ENCODE results near the gene NANOS2. TPM values are rescaled to one million over a fixed set of nuclear protein-coding genes. Genes with fewer than 3 reads are reported as not detected.
A peak's percentile ranks its signal among the peaks of the same experiment; 100 is the strongest.

The NANOS2 gene
- total RNA-seq, 4 donors from 2014 or later, result not detected

DNA sequence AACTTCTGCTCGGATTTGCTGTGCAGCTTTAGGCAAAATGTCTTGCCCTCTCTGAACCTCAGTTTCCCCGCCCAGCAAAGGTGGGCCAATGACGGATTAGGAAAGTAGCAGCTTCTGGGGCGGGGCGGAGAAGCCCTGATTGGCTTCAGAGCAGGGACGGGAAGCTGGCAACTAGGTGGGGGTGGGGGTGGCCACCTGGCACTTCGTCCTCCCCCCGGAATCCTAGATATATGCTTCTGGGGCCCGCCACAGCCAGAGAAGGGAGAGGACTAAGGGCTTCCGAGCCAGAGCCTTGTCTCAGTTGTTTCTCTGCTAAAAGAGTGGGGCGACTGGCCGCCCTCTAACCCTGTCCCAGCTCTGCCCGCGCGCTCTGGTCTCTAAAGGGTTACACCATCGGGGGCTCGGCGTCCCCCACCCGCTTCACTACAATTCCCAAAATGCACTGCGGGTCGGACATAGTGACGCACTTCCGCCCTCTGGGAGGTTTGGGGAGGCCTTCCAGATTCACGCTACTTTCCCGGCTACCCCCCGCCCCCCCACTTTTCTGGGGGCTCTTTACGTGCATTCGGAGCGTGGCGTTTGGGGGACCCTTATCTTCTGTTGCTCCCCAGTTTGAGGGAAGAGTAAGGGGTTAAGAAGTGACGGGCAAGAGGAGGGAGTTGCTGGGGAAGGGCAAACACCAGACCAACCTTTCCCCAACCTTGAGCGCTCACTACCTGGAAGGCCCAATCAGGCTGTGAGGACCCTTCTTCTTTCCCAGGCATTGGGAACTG is 28.0 kb downstream of the NANOS2 start:
- in situ Hi-C loops (cut with MboI; ENCODE audit: low pct_ligation_motif_present in 1 of 4, low pct_unique_long_range_greater_than_20kb in 1 of 4, low sequenced_read_pairs in 3 of 4) (no loop called here), intact Hi-C loops (cut with DNase I; ENCODE audit: low total_unique reads) (no loop called here)
- Histone ChIP-seq H3K9me3 (no peaks in the 10 kb centered on the region), H3K36me3 (no peaks in the 10 kb centered on the region), H3K4me3 (peak overlapping the region; percentile 42 to 83 (median 64)), H3K27ac (peak overlapping the region; percentile 87 to 92 (median 90)), H3K27me3 (no peaks in the 10 kb centered on the region), H3K4me1 (peaks cover 36 to 45% (median 38%) of the 10 kb centered on the region in 4 donors)
- TF ChIP-seq POLR2AphosphoS5 (IDR thresholded peaks at IDR 0.05) (peak; percentile 67 to 79 (median 77)), POLR2A (IDR thresholded peaks at IDR 0.05) (peak; percentile 66)
- TF ChIP-seq, protein P1, sequence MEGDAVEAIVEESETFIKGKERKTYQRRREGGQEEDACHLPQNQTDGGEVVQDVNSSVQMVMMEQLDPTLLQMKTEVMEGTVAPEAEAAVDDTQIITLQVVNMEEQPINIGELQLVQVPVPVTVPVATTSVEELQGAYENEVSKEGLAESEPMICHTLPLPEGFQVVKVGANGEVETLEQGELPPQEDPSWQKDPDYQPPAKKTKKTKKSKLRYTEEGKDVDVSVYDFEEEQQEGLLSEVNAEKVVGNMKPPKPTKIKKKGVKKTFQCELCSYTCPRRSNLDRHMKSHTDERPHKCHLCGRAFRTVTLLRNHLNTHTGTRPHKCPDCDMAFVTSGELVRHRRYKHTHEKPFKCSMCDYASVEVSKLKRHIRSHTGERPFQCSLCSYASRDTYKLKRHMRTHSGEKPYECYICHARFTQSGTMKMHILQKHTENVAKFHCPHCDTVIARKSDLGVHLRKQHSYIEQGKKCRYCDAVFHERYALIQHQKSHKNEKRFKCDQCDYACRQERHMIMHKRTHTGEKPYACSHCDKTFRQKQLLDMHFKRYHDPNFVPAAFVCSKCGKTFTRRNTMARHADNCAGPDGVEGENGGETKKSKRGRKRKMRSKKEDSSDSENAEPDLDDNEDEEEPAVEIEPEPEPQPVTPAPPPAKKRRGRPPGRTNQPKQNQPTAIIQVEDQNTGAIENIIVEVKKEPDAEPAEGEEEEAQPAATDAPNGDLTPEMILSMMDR (IDR thresholded peaks at IDR 0.05), result no peak
- WGBS, 2 donors (ENCODE audit: low coverage in 1 of 2), result 1% methylated on average over 30 of the region's 32 CpGs; no CpG with 5 or more reads in 1 of the 2 donors
- DNase-seq, result peak; percentile 93

DNA sequence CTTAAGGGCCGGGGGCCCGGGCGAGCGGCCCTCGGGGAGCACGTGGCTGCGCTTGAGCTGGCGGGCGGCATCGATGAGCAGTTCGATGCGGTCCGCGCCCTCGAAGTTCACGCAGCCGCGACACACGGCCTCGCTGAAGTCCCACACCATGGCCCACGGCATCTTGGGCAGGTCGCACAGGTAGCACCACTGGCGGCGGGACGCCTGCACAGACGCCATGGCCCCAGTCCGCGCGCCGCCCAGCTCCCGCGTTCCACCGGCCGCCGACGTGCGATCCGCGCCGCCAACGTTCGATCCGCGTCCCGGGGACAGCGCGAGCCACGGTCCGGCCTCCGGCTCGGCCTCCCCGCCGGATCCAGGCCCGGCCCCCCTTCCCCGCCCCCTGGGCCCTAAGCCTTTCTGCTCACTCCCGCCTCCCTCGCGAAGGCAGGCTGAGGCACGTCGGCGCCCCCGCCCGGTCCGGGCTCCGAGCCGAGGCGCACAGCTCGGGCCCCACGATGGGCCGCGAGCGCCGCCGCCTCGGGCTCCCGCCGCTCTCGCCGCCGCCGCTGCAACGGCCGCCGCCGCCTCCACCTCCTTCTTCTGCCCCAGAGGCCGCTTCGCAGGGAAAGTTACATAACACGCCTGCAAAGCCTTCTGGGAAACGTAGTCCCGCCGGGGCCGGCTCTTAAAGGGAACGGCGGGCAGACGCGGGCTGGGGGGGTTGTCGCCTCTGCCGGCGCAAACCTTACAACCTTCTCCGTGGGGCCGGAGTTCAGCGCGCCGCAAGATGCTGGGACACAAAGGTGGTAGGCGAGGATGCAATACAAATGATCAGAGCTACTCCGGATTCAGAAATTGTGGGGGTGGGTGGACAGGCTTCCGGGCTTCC is 28.8 kb downstream of the NANOS2 start, which contains the start of gene IRF2BP1:
Gene IRF2BP1 (minus strand): TSS at position 586 of the 871 bp plus-strand sequence. CDS start 367 bp downstream, at position 219.
- TF ChIP-seq, protein P1 (IDR thresholded peaks at IDR 0.05), result peak in 1 of 5 experiments; percentile 3
- TF ChIP-seq POLR2A (IDR thresholded peaks at IDR 0.05) (no peak), POLR2AphosphoS5 (IDR thresholded peaks at IDR 0.05) (peak; percentile 74 to 88 (median 82))
- no peaks in the 10 kb centered on the region for H3K27me3 ChIP-seq
- intact Hi-C loops (cut with DNase I; ENCODE audit: low total_unique reads), result no loop called here
- WGBS, 2 donors (ENCODE audit: low coverage in 1 of 2), result 1% methylated on average over 61 of the region's 107 CpGs; no CpG with 5 or more reads in 1 of the 2 donors
- peak within 1 kb of the TSS; percentile 87 to 92 (median 90) for H3K27ac ChIP-seq
- no peaks in the 10 kb centered on the region for H3K9me3 ChIP-seq
- H3K4me3 ChIP-seq, result peak within 1 kb of the TSS; percentile 61 to 83 (median 66)
- in situ Hi-C loops (cut with MboI; ENCODE audit: low pct_ligation_motif_present in 1 of 4, low pct_unique_long_range_greater_than_20kb in 1 of 4, low sequenced_read_pairs in 3 of 4), result no loop called here
- no peaks in the 10 kb centered on the region for H3K36me3 ChIP-seq
- peaks cover 38 to 52% (median 44%) of the 10 kb centered on the region in 4 donors for H3K4me1 ChIP-seq
- DNase-seq, result peak; percentile 94

DNA sequence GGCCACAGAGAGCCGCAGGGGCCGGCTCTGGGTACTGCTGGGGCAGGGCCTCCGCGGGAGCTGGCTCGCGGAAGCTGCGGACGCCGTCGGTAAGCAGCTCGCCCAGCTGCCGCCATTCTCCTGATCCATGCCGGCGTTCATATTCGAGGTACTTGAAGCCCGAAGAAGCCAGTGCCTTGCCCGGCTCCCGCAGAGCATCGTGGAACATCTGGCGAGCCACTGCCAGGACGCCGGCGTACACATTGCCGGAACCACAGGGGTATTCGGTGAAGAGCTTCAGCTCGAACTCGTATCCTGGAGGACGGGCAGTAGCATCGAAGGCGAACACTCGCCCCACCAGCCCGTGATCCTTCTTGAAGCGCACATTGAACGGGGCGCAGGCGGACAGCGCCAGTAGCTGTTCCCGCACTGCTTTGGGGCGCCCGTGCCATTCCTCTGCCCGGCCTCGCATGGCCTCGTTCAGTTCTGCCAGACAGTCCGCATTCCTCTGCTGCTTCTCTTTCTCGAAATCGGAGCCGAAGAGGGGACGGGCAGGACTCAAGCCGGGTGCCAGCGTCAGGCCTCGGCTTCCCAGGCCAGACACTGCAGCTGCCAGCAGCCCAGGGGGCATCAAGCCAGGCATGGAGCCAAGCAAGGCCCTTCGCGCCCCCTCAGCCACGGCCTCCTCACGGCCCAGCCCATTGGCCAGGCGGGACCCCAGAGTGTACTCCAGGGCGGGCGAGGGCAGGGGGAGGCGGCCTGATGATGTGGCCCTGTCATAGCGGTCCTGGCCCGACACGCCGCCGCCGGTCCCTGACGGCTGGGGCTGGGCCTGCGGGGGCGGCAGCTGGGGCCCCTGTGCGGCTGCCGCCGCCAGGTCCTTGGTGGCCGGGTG is 29.7 kb downstream of the NANOS2 start:
- Histone ChIP-seq H3K27me3 (no peaks in the 10 kb centered on the region), H3K4me1 (peaks cover 38 to 52% (median 44%) of the 10 kb centered on the region in 4 donors), H3K27ac (peak overlapping the region; percentile 87 to 92 (median 90)), H3K36me3 (no peaks in the 10 kb centered on the region), H3K9me3 (no peaks in the 10 kb centered on the region), H3K4me3 (peak overlapping the region; percentile 61 to 83 (median 66))
- TF ChIP-seq, protein P1 (IDR thresholded peaks at IDR 0.05), result no peak
- TF ChIP-seq POLR2AphosphoS5 (IDR thresholded peaks at IDR 0.05), result no peak
- TF ChIP-seq EP300 (IDR thresholded peaks at IDR 0.05; ENCODE audit: low read depth), result no peak
- no peak for TF ChIP-seq POLR2A (IDR thresholded peaks at IDR 0.05)
- in situ Hi-C loops (cut with MboI; ENCODE audit: low pct_ligation_motif_present in 1 of 4, low pct_unique_long_range_greater_than_20kb in 1 of 4, low sequenced_read_pairs in 3 of 4), result no loop called here
- 69% methylated on average over 66 of the region's 72 CpGs; no CpG with 5 or more reads in 1 of the 2 donors for WGBS, 2 donors (ENCODE audit: low coverage in 1 of 2)
- no peak for DNase-seq
- intact Hi-C loops (cut with DNase I; ENCODE audit: low total_unique reads), result no loop called here

Data from transverse colon (tissue), 4 donors.